Prostate gland (tissue), 2 donors: ENCODE results near the gene HUNK. TPM values are rescaled to one million over a fixed set of nuclear protein-coding genes. Genes with fewer than 3 reads are reported as not detected.

Source experiments
- DNase-seq: peaks from one replicate; pipeline ENCODE4 v3.0.0-alpha.2; 2019; ENCODE audit warnings: low spot score
- H3K27ac ChIP-seq, 2 donors: fragments of 200-600 bp; sonication (generic); 2 replicates each; pipeline ENCODE4 v1.5.1; 2017 to 2019
- H3K27me3 ChIP-seq: fragments of 200-600 bp; sonication (generic); replicated peaks from 2 replicates; pipeline ENCODE4 v1.5.1; 2019; ENCODE audit not compliant: insufficient read depth
- H3K36me3 ChIP-seq, 2 donors: fragments of 200-600 bp; sonication (generic); 1 replicate in 1 of 2; 2 replicates in 1 of 2; pipeline versions ENCODE4 v1.5.1 to v1.8.1; 2017 to 2019
- H3K4me1 ChIP-seq: fragments of 200-600 bp; sonication (generic); replicated peaks from 2 replicates; pipeline ENCODE4 v1.5.1; 2019
- H3K4me3 ChIP-seq, 2 donors: fragments of 200-600 bp; sonication (generic); 2 replicates each; pipeline ENCODE4 v1.5.1; 2017 to 2019
- H3K9me3 ChIP-seq: fragments of 200-600 bp; sonication (generic); 2 replicates; pipeline ENCODE4 v1.5.1; 2017
- POLR2A ChIP-seq: fragments of 450-650 bp; IDR thresholded peaks from one replicate; pipeline ENCODE4 v1.6.1; 2016; ENCODE audit warnings: antibody characterized with exemption, mild to moderate bottlenecking
- POLR2AphosphoS5 ChIP-seq: sonication (generic); formaldehyde crosslinking; IDR thresholded peaks from one replicate; pipeline ENCODE4 v1.6.1; 2017; ENCODE audit warnings: antibody characterized with exemption
- WGBS: methylation state at CpG from one replicate; pipeline ENCODE4 v1.1.5; 2018; 5-methylcytosine and 5-hydroxymethylcytosine counted together
- intact Hi-C: fragments of 100-400 bp; cut with DNase I; formaldehyde crosslinking; loops from one replicate; pipeline ENCODE4 v1.14.2; 2022
- total RNA-seq, 2 donors: library from RNA; depleted of rRNA; stranded (reverse); fragments of >200 nt; gene quantifications; one replicate each; pipeline ENCODE4 v1.1.0, GENCODE V29; 2016
- TF ChIP-seq, protein P1 (sequence below), 4 experiments: fragments of 200-600 bp in 2 of 4; fragments of 450-650 bp in 2 of 4; sonication (generic) in 2 of 4; IDR thresholded peaks; 1 replicate in 3 of 4; 2 replicates in 1 of 4; pipeline ENCODE4 v1.5.1; 2016 to 2019; ENCODE audit warnings: antibody characterized with exemption in 4 of 4, mild to moderate bottlenecking in 2 of 4, moderate library complexity in 2 of 4

HUNK gene
- total RNA-seq, 2 donors from 2014 or later = 3.7 to 5.0 TPM

DNA sequence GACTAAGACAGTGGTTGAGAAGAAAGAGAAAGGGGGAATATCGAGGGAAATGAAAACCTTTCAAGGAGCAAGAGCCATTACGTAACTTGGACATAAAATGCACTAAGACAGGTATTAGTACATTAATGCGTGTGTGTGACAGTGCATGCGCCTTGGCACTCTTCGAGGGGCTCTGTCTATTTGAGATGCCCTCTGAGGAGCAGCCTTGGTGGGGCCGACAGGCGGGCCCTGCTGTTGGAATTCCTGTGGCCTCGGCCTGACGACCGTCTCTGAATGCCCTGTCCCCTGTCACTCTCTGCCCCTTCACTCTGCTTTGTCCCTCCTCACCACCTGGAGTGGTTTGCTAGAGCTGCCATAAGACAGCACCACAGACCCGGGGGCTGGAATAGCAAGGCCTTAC is 12.3 kb downstream of the HUNK start:
- Histone ChIP-seq H3K4me3 (no peak overlapping the region), H3K36me3 (no peaks in the 10 kb centered on the region), H3K27ac (no peak overlapping the region), H3K4me1 (no peaks in the 10 kb centered on the region), H3K9me3 (no peaks in the 10 kb centered on the region), H3K27me3 (no peaks in the 10 kb centered on the region)
- intact Hi-C loops = no loop called here
- TF ChIP-seq POLR2A = no peak
- no peak for TF ChIP-seq POLR2AphosphoS5
- TF ChIP-seq, protein P1, sequence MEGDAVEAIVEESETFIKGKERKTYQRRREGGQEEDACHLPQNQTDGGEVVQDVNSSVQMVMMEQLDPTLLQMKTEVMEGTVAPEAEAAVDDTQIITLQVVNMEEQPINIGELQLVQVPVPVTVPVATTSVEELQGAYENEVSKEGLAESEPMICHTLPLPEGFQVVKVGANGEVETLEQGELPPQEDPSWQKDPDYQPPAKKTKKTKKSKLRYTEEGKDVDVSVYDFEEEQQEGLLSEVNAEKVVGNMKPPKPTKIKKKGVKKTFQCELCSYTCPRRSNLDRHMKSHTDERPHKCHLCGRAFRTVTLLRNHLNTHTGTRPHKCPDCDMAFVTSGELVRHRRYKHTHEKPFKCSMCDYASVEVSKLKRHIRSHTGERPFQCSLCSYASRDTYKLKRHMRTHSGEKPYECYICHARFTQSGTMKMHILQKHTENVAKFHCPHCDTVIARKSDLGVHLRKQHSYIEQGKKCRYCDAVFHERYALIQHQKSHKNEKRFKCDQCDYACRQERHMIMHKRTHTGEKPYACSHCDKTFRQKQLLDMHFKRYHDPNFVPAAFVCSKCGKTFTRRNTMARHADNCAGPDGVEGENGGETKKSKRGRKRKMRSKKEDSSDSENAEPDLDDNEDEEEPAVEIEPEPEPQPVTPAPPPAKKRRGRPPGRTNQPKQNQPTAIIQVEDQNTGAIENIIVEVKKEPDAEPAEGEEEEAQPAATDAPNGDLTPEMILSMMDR (IDR thresholded peaks at IDR 0.05) = no peak
- WGBS = 95% methylated on average over 11 of the region's 11 CpGs
- no peak for DNase-seq

DNA sequence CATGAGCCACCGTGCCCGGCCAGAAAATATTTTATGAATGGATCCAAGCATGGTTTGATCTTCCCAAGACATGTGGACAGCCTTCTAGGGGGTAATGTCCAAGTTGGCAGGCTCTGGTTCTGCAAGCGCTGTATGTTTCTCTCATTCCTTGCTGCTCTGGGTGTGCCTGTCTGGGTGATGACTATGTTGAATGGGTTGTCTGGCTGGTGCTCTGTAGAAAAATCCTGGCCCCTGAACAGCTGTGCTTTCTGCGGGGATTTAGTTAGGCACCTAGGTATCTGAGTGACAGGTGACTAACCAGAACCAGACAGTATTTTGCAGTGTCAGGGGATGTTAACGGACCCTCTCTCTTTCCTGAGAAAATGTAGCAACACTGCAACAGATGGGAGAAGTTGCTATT is 14.1 kb downstream of the HUNK start:
- H3K36me3 ChIP-seq = no peaks in the 10 kb centered on the region
- WGBS = 78% methylated on average over 5 of the region's 5 CpGs
- no peak overlapping the region for H3K4me3 ChIP-seq
- TF ChIP-seq, protein P1 (IDR thresholded peaks at IDR 0.05) = no peak
- TF ChIP-seq POLR2AphosphoS5 = no peak
- TF ChIP-seq POLR2A = no peak
- DNase-seq = no peak
- H3K27ac ChIP-seq = no peak overlapping the region
- H3K27me3 ChIP-seq = no peaks in the 10 kb centered on the region
- H3K4me1 ChIP-seq = no peaks in the 10 kb centered on the region
- no peaks in the 10 kb centered on the region for H3K9me3 ChIP-seq
- intact Hi-C loops = no loop called here

DNA sequence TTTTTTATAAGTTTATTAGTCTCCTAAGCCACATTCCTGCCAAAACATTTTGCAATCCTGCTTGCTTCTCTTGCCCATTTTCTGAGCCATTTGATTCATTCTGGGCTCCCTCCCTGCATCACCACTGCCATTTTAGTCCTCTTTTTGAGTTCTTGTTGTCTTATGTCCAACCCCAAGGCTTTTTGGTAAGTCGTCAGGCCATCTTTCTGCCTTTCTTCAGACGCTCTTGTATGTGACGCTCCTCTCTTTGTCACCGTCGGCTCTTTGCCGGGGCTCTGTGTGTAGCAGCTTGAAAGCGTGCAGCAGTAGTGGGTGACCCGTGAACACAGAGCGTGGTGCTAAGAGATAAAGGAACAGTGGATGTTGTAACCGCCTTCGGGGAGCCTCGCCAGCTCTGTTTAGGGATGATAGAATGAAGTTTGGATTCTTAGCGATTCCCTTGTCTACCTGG is 14.6 kb downstream of the HUNK start:
- intact Hi-C loops = no loop called here
- DNase-seq = no peak

DNA sequence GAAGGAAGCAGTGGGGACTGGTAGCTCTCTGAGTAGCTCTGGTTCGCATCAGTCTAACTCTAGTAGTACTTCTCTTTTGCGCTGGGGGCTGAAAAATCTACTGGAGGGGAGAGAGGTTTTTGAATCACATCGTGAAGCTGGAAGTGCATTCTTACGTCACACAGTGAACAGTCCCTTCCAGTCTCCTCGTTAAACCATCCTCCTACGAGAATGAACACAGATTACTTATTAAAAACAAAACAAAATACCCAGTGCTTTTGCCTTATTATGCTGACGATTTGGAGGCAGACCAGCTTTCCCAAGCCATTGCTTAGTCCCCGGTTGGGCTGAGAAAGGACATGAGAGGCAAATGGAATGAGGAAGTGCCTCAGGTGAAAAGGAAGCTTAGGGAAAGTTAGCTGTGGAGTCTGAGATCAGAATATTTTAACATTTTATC is 16.1 kb downstream of the HUNK start:
- no peaks in the 10 kb centered on the region for H3K27me3 ChIP-seq
- peak; percentile 19 for TF ChIP-seq POLR2AphosphoS5
- TF ChIP-seq POLR2A = no peak
- TF ChIP-seq, protein P1 (IDR thresholded peaks at IDR 0.05) = no peak
- H3K9me3 ChIP-seq = no peaks in the 10 kb centered on the region
- H3K27ac ChIP-seq = no peak overlapping the region
- WGBS = 17% methylated on average over 8 of the region's 8 CpGs
- intact Hi-C loops = no loop called here
- H3K4me1 ChIP-seq = no peaks in the 10 kb centered on the region
- no peak overlapping the region for H3K4me3 ChIP-seq
- DNase-seq = peak; percentile 24
- no peaks in the 10 kb centered on the region for H3K36me3 ChIP-seq

More for the DNA sequence above, 14.6 kb downstream of the HUNK start:
- Histone ChIP-seq H3K4me1 (no peaks in the 10 kb centered on the region), H3K36me3 (no peaks in the 10 kb centered on the region), H3K27ac (no peak overlapping the region), H3K9me3 (no peaks in the 10 kb centered on the region), H3K4me3 (no peak overlapping the region), H3K27me3 (no peaks in the 10 kb centered on the region)
- TF ChIP-seq POLR2AphosphoS5 (no peak), POLR2A (no peak)
- TF ChIP-seq, protein P1 (IDR thresholded peaks at IDR 0.05) = no peak
- WGBS = 77% methylated on average over 13 of the region's 13 CpGs

DNA sequence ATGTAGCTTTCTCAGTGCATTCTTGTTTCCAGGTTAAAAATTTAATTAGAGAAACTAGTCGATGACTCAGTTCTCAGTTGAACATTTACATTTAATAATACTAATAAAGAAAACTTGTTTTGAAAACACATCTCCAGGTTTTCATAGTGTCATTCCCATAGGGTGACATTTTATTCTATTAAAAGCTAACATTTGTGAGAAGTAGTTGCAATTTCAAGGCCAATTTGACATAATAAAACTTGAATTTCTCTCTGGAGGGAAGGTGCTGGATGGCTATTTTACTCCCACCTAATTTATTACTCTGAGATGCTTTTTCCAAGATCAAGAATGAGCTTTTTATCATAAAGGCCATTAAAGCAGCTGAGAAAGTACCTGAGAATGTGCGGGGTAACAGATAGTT is 16.6 kb downstream of the HUNK start:
- TF ChIP-seq POLR2AphosphoS5 (no peak), POLR2A (no peak)
- TF ChIP-seq, protein P1 (IDR thresholded peaks at IDR 0.05) = no peak
- no peak overlapping the region for H3K27ac ChIP-seq
- no peaks in the 10 kb centered on the region for H3K36me3 ChIP-seq
- intact Hi-C loops = no loop called here
- H3K4me1 ChIP-seq = no peaks in the 10 kb centered on the region
- H3K9me3 ChIP-seq = no peaks in the 10 kb centered on the region
- 61% methylated on average over 2 of the region's 2 CpGs for WGBS
- H3K27me3 ChIP-seq = no peaks in the 10 kb centered on the region
- H3K4me3 ChIP-seq = no peak overlapping the region
- DNase-seq = no peak
